ENCODE results near the gene CFAP46. TPM values are rescaled to one million over a fixed set of nuclear protein-coding genes. Genes with fewer than 3 reads are reported as not detected.

CFAP46 gene
- total and polyA plus RNA-seq, 2 of the 8 experiments (the other 6 are each of a cell fraction or from before 2014, with no cell fraction given) = 2.6 to 4.8 TPM

GRCh38 chr10:132990684-132991545, 48.5 kb upstream of the CFAP46 start:
- H3K27ac ChIP-seq (ENCODE audit: low read depth, low read length) = no peak overlapping the region
- no peaks in the 10 kb centered on the region for H3K79me2 ChIP-seq (ENCODE audit: control insufficient read depth in 1 of 2, insufficient read depth in 2 of 2, low read length in 2 of 2)
- DNase-seq (ENCODE audit: low read depth in 1 of 2, low spot score in 2 of 2) (no peak), FAIRE-seq (no peak)
- no peak overlapping the region for H2AK5ac ChIP-seq (ENCODE audit: low read depth, low read length)
- H3K4me3 ChIP-seq (ENCODE audit: extremely low read depth in 1 of 4, insufficient read depth in 2 of 4, low read depth in 3 of 4, low read length in 4 of 4) = no peak overlapping the region
- no peaks in the 10 kb centered on the region for H3K9me3 ChIP-seq (ENCODE audit: insufficient read depth in 2 of 2, low read depth in 1 of 2, low read length in 1 of 2)
- no peaks in the 10 kb centered on the region for H3K36me3 ChIP-seq (ENCODE audit: control insufficient read depth in 2 of 4, insufficient read depth in 4 of 4, low read length in 3 of 4)
- H2BK12ac ChIP-seq (ENCODE audit: low read depth, low read length) = peak overlapping the region; percentile 39; the same call in 1 of the 2 replicates
- no peaks in the 10 kb centered on the region for H3K27me3 ChIP-seq (replicated peaks in 1 of 4; ENCODE audit: control insufficient read depth in 3 of 4, extremely low read depth in 1 of 4, insufficient read depth in 3 of 4, low read length in 3 of 4)
- H4K20me1 ChIP-seq (replicated peaks in 1 of 2; ENCODE audit: control insufficient read depth in 1 of 2, insufficient read depth in 2 of 2, low read length in 2 of 2) = peaks cover 0 to 1% of the 10 kb centered on the region in 2 experiments
- H3K23me2 ChIP-seq (ENCODE audit: low read depth, low read length) = no peaks in the 10 kb centered on the region
- H3K18ac ChIP-seq (ENCODE audit: extremely low read depth, low read length) = no peak overlapping the region
- H2BK120ac ChIP-seq (replicated peaks; ENCODE audit: low read depth, low read length) = no peak overlapping the region
- H3K79me1 ChIP-seq (ENCODE audit: low read depth, low read length) = no peaks in the 10 kb centered on the region
- H4K91ac ChIP-seq (replicated peaks; ENCODE audit: insufficient read length, low read length) = no peak overlapping the region
- H3K14ac ChIP-seq (ENCODE audit: insufficient read length) = no peak overlapping the region
- no peak overlapping the region for H4K5ac ChIP-seq (ENCODE audit: insufficient read length, low read depth, low read length)
- H2BK15ac ChIP-seq (ENCODE audit: low read length) = no peak overlapping the region
- no peak overlapping the region for H2BK5ac ChIP-seq (ENCODE audit: low read depth, low read length)
- H3K56ac ChIP-seq (replicated peaks; ENCODE audit: insufficient read length, low read depth, low read length) = no peak overlapping the region
- no peak overlapping the region for H3K4ac ChIP-seq (replicated peaks; ENCODE audit: insufficient read length, low read depth, low read length)
- 91% methylated on average over 27 of the region's 32 CpGs; no CpG with 5 or more reads in 1 of the 2 experiments for WGBS, 2 experiments (ENCODE audit: extremely low coverage in 1 of 2, insufficient coverage in 1 of 2, insufficient read length in 1 of 2, insufficient replicate concordance in 2 of 2, low coverage in 1 of 2, low lambda C conversion rate in 2 of 2, missing lambda C conversion rate in 1 of 2)
- ChIA-PET CTCF (ENCODE audit: partially characterized antibody) (no interaction called here), POLR2A (ENCODE audit: partially characterized antibody) (no interaction called here)
- H2AFZ ChIP-seq (ENCODE audit: low read length) = no peak overlapping the region
- H4K8ac ChIP-seq (ENCODE audit: extremely low read depth, insufficient read depth, low read length) = no peak overlapping the region
- H3K23ac ChIP-seq (ENCODE audit: insufficient read length) = no peak overlapping the region
- H3K4me2 ChIP-seq (ENCODE audit: insufficient read depth in 1 of 2, low read depth in 2 of 2, low read length in 2 of 2) = no peak overlapping the region
- no peaks in the 10 kb centered on the region; a peak in 1 of 7 replicates for H3K4me1 ChIP-seq (replicated peaks in 1 of 4; ENCODE audit: control insufficient read depth in 3 of 4, insufficient read depth in 4 of 4, low read length in 3 of 4)
- H2BK20ac ChIP-seq (ENCODE audit: low read length) = no peak overlapping the region
- H3K9ac ChIP-seq (replicated peaks in 1 of 4; ENCODE audit: extremely low read depth in 1 of 4, low read depth in 3 of 4, low read length in 3 of 4) = no peak overlapping the region
- TF ChIP-seq JUN (IDR thresholded peaks at IDR 0.05; ENCODE audit: low read depth, low read length) (no peak), NANOG (IDR thresholded peaks at IDR 0.05; ENCODE audit: insufficient read depth, low read depth, low read length, poor library complexity, severe bottlenecking) (no peak), SUZ12 (IDR thresholded peaks at IDR 0.05; ENCODE audit: low read length) (no peak), SP1 (IDR thresholded peaks at IDR 0.05; ENCODE audit: low read depth, low read length) (no peak), ATF2 (IDR thresholded peaks at IDR 0.05; ENCODE audit: low read length) (no peak), ASH2L (IDR thresholded peaks at IDR 0.05; ENCODE audit: low read length) (no peak), E2F6 (IDR thresholded peaks at IDR 0.05) (no peak), KDM4A (IDR thresholded peaks at IDR 0.05; ENCODE audit: low read depth, low read length, severe bottlenecking) (no peak)
- TF ChIP-seq, protein P1, sequence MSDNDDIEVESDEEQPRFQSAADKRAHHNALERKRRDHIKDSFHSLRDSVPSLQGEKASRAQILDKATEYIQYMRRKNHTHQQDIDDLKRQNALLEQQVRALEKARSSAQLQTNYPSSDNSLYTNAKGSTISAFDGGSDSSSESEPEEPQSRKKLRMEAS (IDR thresholded peaks at IDR 0.05) = no peak
